K562 (cell line): ENCODE data around the gene MVP. TPM values are rescaled to one million over a fixed set of nuclear protein-coding genes. Genes with fewer than 3 reads are reported as not detected.

ENCODE experiments used
- ATAC-seq: fragments of 200-7000 bp; cut with Tn5 transposase; 3 replicates; pipeline ENCODE4 v1.9.1; 2020; ENCODE audit warnings: moderate library complexity
- BruUV-seq: library from RNA; stranded (reverse); fragments of 400-500 nt; replicated peaks from 2 replicates; lab custom pipeline; 2021; lab: Mats Ljungman, UMichigan
- CTCF ChIA-PET: fragments of 300-600 bp; formaldehyde crosslinking; extraction: SDS; loops from one replicate; lab custom pipeline; 2021; ENCODE audit warnings: low intra/inter-chr PET ratio; lab: Yijun Ruan, JAX
- POLR2A ChIA-PET: fragments of 300-600, 350-650 bp; sonication (Branson Sonifier 250); formaldehyde crosslinking; extraction: SDS; loops from one replicate; lab custom pipeline; 2021; ENCODE audit warnings: antibody characterized with exemption, inconsistent platforms; lab: Yijun Ruan, JAX
- DNase-seq, 4 experiments: peaks; one replicate each; pipeline versions ENCODE4 v3.0.0 to v3.0.0-alpha.2; 2011 to 2018; ENCODE audit warnings: low spot score in 3 of 4, mixed read lengths in 3 of 4; ENCODE audit errors: extremely low read depth in 1 of 4
- FAIRE-seq: peaks from 2 replicates; lab custom pipeline; 2011; peaks lifted over from hg19 to GRCh38; lab: Jason Lieb, UNC
- H2AFZ ChIP-seq: 2 replicates; pipeline ENCODE4 v1.6.0; 2011; ENCODE audit warnings: low read depth, low read length, control low read depth, inconsistent platforms
- H3K27ac ChIP-seq: fragments of 200-600 bp; 3 replicates; pipeline ENCODE4 v1.8.0; 2011; ENCODE audit warnings: low read depth, mild to moderate bottlenecking, control low read depth, inconsistent platforms, low read length, moderate library complexity, mixed read lengths; ENCODE audit errors: extremely low read depth
- H3K27me3 ChIP-seq, 2 experiments: fragments of 300-600 bp in 1 of 2; 2 replicates in 1 of 2; 3 replicates in 1 of 2; pipeline versions ENCODE4 v1.6.0 to v1.8.0; 2011; ENCODE audit warnings: inconsistent platforms in 2 of 2, low read length in 2 of 2, mild to moderate bottlenecking in 1 of 2, mixed read lengths in 1 of 2, moderate library complexity in 1 of 2; ENCODE audit not compliant: control insufficient read depth in 2 of 2, insufficient read depth in 2 of 2
- H3K36me3 ChIP-seq: fragments of 300-600 bp; 3 replicates; pipeline ENCODE4 v1.8.0; 2011; ENCODE audit warnings: mild to moderate bottlenecking, low read length, inconsistent platforms; ENCODE audit not compliant: control insufficient read depth, insufficient read depth
- H3K4me1 ChIP-seq, 2 experiments: fragments of 200-600 bp in 1 of 2; replicated peaks in 1 of 2; 2 replicates in 1 of 2; 3 replicates in 1 of 2; pipeline versions ENCODE4 v1.5.1 to v1.8.0; 2011; ENCODE audit warnings: inconsistent platforms in 2 of 2, low read length in 2 of 2, mild to moderate bottlenecking in 1 of 2, mixed read lengths in 1 of 2, moderate library complexity in 1 of 2; ENCODE audit not compliant: control insufficient read depth in 2 of 2, insufficient read depth in 2 of 2
- H3K4me2 ChIP-seq: 2 replicates; pipeline ENCODE4 v1.6.1; 2011; ENCODE audit warnings: low read length, control low read depth, inconsistent platforms, mixed read lengths; ENCODE audit not compliant: insufficient read depth
- H3K4me3 ChIP-seq: fragments of 200-600 bp; sonication (generic), shearing (Covaris generic); 2 replicates; pipeline ENCODE4 v1.5.1; 2016; ENCODE audit warnings: control low read depth, inconsistent platforms
- H3K79me2 ChIP-seq: fragments of 200-600 bp; 3 replicates; pipeline ENCODE4 v1.8.0; 2011; ENCODE audit warnings: low read length, inconsistent platforms; ENCODE audit not compliant: control insufficient read depth, insufficient read depth
- H3K9ac ChIP-seq, 2 experiments: 2 replicates each; pipeline versions ENCODE4 v1.6.0 to v1.6.1; 2011; ENCODE audit warnings: low read depth in 2 of 2, low read length in 2 of 2, control low read depth in 1 of 2, inconsistent platforms in 1 of 2, mild to moderate bottlenecking in 1 of 2, mixed read lengths in 1 of 2; ENCODE audit not compliant: insufficient read depth in 1 of 2
- H3K9me1 ChIP-seq: one replicate; pipeline ENCODE4 v1.6.0; 2011; ENCODE audit warnings: inconsistent platforms, mild to moderate bottlenecking, low read length, moderate library complexity; ENCODE audit not compliant: control insufficient read depth, insufficient read depth
- H3K9me3 ChIP-seq: replicated peaks from 2 replicates; pipeline ENCODE4 v1.5.1; 2011; ENCODE audit warnings: low read depth, low read length, inconsistent platforms; ENCODE audit not compliant: control insufficient read depth, insufficient read depth
- H4K20me1 ChIP-seq: replicated peaks from 2 replicates; pipeline ENCODE4 v1.6.1; 2011; ENCODE audit warnings: low read length, inconsistent platforms, mixed read lengths; ENCODE audit not compliant: control insufficient read depth, insufficient read depth
- CBX1 ChIP-seq: sonication (generic); IDR thresholded peaks from 2 replicates; pipeline ENCODE4 v1.6.1; 2016; ENCODE audit warnings: antibody characterized with exemption, low read depth, mild to moderate bottlenecking
- HSF4 ChIP-seq: fragments of 250-450 bp; sonication (Bioruptor Pico); IDR thresholded peaks from 2 replicates; pipeline ENCODE4 v2.1.2; 2022; ENCODE audit warnings: mild to moderate bottlenecking, moderate library complexity, borderline replicate concordance
- SMARCA5 ChIP-seq: fragments of 450-650 bp; IDR thresholded peaks from 2 replicates; pipeline ENCODE4 v1.6.1; 2016
- ZNF263 ChIP-seq: sonication (generic); formaldehyde crosslinking; IDR thresholded peaks from 2 replicates; pipeline ENCODE4 v1.8.0; 2022; ENCODE audit warnings: mild to moderate bottlenecking, missing genetic modification reagents, borderline replicate concordance
- ZNF274 ChIP-seq: IDR thresholded peaks from 2 replicates; pipeline ENCODE4 v1.6.1; 2011; ENCODE audit warnings: low read depth, mild to moderate bottlenecking, low read length, moderate library complexity, borderline replicate concordance
- WGBS: fragments of 100-300 bp; shearing (Covaris generic); methylation state at CpG from one replicate; pipeline ENCODE4 v1.1.6; 2016; ENCODE audit warnings: low coverage, mixed read lengths; ENCODE audit not compliant: insufficient coverage; ENCODE audit errors: missing lambda C conversion rate; 5-methylcytosine and 5-hydroxymethylcytosine counted together
- in situ Hi-C: fragments of 300-500 bp; cut with MboI; formaldehyde crosslinking; loops from 4 replicates; pipeline ENCODE4 v1.15.0; 2018; ENCODE audit warnings: inconsistent platforms, mixed read lengths
- intact Hi-C: fragments of 100-400 bp; cut with micrococcal nuclease; formaldehyde crosslinking; loops from 2 replicates; pipeline ENCODE4 v1.14.2; 2022
- polyA plus RNA-seq, 8 experiments: library from polyadenylated mRNA; depleted of rRNA in 4 of 8; stranded (reverse) in 5 of 8; unstranded in 3 of 8; fragments of >200 nt; fragmentation: Nextera tagmentation in 2 of 8; fragmentation: Illumina TruSeq in 1 of 8; extraction: Ambion mirVana in 2 of 8; extraction: Trizol in 1 of 8; gene quantifications; 2 replicates each; pipeline versions ENCODE4 v1.2.1 to v1.2.3, GENCODE V29; 2011 to 2014; ENCODE audit warnings: inconsistent platforms in 1 of 8, missing spikeins in 1 of 8
- total RNA-seq, 7 experiments: library from RNA; depleted of rRNA in 6 of 7; stranded (reverse); fragments of >200 nt in 6 of 7; fragmentation: Illumina TruSeq in 2 of 7; extraction: Trizol in 2 of 7; gene quantifications; 2 replicates each; pipeline versions ENCODE4 v1.2.1 to v1.2.3, GENCODE V29; 2011 to 2021; ENCODE audit warnings: low replicate concordance in 1 of 7

Gene MVP
- total and polyA plus RNA-seq, 9 of the 15 experiments (the other 6 are each of a cell fraction or from before 2014, with no cell fraction given) = 0.39 to 1.9 (median 0.76) TPM; not detected in 2

- TF ChIP-seq HSF4 (CRISPR knock-in tag) (no peak), SMARCA5 (no peak), ZNF263 (CRISPR knock-in tag) (no peak), ZNF274 (no peak), CBX1 (no peak)
- intact Hi-C loops = no loop called here
- in situ Hi-C loops = no loop called here
- no peaks in the 10 kb centered on the region for H3K9me1 ChIP-seq
- POLR2A ChIA-PET = interaction anchor here (1.1 to 2.6 kb wide), 3 partner anchors 9 to 134 kb away, joined by 3 to 9 read pairs (median 5); partner anchors contain the start of gene KIF22
- H3K4me1 ChIP-seq = peaks cover 0 to 8% of the 10 kb centered on the region in 2 experiments; a peak in 3 of 5 replicates
- H4K20me1 ChIP-seq = 0 out of 2 replicates have a peak, but pooled peaks cover 3% of the 10 kb centered on the region
- no TSS peak for BruUV-seq
- H3K27me3 ChIP-seq = peaks cover 25 to 34% of the 10 kb centered on the region in 2 experiments
- H3K27ac ChIP-seq = no peak overlapping the region
- H2AFZ ChIP-seq = no peak overlapping the region
- ATAC-seq = no peak
- H3K9ac ChIP-seq = no peak overlapping the region
- H3K9me3 ChIP-seq = no peaks in the 10 kb centered on the region
- H3K36me3 ChIP-seq = no peaks in the 10 kb centered on the region
- CTCF ChIA-PET = no interaction called here
- WGBS = 16% methylated on average over 10 of the region's 10 CpGs
- DNase-seq = no peak
- H3K4me3 ChIP-seq = no peak overlapping the region
- no peaks in the 10 kb centered on the region for H3K79me2 ChIP-seq
- no peak overlapping the region for H3K4me2 ChIP-seq
- no peak for FAIRE-seq
These were observed 40.8 kb upstream of the MVP start for GRCh38 chr16:29779474-29779873.
